ENCODE results near the gene TOB2.

TOB2 gene

DNA sequence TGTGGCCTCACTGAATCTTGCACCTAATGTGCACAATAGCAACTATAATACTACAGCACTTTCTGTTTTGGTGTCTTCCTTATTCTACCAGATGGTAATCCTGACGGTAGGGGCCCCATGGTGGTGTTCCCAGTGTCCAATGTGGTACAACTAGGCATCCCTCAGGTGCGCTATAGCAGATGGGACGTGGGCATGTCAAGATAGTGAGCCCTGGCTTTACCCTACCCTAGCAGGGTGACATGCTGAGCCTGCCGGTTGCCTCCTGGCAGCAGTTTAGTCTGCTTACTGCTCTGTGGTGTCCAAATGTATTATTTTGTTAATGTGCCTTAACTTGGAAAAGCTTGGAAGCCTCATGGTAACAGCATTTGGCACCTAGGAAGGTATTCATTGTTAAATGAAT, 41.5 kb upstream of the TOB2 start:
- TF ChIP-seq POLR2AphosphoS5 (IDR thresholded peaks at IDR 0.05; ENCODE audit: low read depth) (no peak), SPI1 (IDR thresholded peaks at IDR 0.05; ENCODE audit: borderline replicate concordance, low read depth) (no peak), GABPA (IDR thresholded peaks at IDR 0.05; ENCODE audit: low read depth) (no peak)
- TF ChIP-seq, protein P1, sequence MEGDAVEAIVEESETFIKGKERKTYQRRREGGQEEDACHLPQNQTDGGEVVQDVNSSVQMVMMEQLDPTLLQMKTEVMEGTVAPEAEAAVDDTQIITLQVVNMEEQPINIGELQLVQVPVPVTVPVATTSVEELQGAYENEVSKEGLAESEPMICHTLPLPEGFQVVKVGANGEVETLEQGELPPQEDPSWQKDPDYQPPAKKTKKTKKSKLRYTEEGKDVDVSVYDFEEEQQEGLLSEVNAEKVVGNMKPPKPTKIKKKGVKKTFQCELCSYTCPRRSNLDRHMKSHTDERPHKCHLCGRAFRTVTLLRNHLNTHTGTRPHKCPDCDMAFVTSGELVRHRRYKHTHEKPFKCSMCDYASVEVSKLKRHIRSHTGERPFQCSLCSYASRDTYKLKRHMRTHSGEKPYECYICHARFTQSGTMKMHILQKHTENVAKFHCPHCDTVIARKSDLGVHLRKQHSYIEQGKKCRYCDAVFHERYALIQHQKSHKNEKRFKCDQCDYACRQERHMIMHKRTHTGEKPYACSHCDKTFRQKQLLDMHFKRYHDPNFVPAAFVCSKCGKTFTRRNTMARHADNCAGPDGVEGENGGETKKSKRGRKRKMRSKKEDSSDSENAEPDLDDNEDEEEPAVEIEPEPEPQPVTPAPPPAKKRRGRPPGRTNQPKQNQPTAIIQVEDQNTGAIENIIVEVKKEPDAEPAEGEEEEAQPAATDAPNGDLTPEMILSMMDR (IDR thresholded peaks at IDR 0.05; ENCODE audit: insufficient read depth, low read length) = no peak
- TF ChIP-seq, protein P2, sequence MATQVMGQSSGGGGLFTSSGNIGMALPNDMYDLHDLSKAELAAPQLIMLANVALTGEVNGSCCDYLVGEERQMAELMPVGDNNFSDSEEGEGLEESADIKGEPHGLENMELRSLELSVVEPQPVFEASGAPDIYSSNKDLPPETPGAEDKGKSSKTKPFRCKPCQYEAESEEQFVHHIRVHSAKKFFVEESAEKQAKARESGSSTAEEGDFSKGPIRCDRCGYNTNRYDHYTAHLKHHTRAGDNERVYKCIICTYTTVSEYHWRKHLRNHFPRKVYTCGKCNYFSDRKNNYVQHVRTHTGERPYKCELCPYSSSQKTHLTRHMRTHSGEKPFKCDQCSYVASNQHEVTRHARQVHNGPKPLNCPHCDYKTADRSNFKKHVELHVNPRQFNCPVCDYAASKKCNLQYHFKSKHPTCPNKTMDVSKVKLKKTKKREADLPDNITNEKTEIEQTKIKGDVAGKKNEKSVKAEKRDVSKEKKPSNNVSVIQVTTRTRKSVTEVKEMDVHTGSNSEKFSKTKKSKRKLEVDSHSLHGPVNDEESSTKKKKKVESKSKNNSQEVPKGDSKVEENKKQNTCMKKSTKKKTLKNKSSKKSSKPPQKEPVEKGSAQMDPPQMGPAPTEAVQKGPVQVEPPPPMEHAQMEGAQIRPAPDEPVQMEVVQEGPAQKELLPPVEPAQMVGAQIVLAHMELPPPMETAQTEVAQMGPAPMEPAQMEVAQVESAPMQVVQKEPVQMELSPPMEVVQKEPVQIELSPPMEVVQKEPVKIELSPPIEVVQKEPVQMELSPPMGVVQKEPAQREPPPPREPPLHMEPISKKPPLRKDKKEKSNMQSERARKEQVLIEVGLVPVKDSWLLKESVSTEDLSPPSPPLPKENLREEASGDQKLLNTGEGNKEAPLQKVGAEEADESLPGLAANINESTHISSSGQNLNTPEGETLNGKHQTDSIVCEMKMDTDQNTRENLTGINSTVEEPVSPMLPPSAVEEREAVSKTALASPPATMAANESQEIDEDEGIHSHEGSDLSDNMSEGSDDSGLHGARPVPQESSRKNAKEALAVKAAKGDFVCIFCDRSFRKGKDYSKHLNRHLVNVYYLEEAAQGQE (IDR thresholded peaks at IDR 0.05; ENCODE audit: insufficient replicate concordance, low read depth) = no peak
- Histone ChIP-seq H3K4me3 (replicated peaks; ENCODE audit: insufficient read depth, low read length) (no peak overlapping the region), H3K27ac (replicated peaks) (no peak overlapping the region), H3K27me3 (ENCODE audit: insufficient read depth, poor library complexity, severe bottlenecking) (no peaks in the 10 kb centered on the region)
- no peak for DNase-seq (ENCODE audit: low read depth in 1 of 2, low spot score in 1 of 2)

DNA sequence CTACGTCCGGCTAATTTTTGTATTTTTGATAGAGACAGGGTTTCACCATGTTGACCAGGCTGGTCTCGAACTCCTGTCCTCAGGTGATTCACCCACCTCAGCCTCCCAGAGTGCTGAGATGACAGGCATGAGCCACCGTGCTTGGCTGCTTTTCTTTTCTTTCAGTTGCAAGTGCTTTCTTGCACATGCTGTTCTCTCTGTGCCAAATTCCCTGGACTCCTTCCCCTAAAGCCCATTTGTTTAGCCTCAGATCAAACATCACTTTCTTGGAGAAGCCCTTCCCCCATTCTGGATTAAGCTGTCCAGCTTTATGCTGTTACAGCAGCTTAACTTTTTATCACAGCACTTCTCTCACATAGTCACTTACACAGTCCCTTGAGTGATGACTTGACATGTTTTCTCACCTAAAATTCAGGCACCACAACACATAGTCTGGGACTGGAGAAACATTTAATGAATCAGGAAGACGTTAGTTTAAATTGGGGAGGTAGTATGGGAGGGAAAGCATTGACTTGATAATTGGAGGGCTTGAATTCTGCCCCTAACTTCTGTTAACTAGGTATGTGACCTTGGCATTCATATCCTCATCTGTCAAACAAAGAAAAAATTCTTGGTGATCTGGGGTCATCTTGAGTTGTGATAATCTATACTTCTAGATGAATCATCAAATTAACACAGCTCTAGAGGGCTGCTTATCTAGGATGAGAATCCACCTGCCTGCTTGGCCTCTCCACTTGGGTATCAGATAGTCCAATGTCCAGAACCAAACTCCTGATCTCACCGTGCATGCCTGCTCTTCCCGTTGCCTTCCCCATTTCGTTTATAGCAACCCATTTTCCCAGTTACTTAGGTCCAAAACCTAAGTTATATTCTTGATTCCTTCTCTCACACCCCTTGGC, 40.7 kb upstream of the TOB2 start:
- Histone ChIP-seq H3K27me3 (ENCODE audit: insufficient read depth, poor library complexity, severe bottlenecking) (no peaks in the 10 kb centered on the region), H3K4me3 (replicated peaks; ENCODE audit: insufficient read depth, low read length) (no peak overlapping the region), H3K27ac (replicated peaks) (no peak overlapping the region)
- no peak for DNase-seq (ENCODE audit: low read depth in 1 of 2, low spot score in 1 of 2)
- no peak for TF ChIP-seq SPI1 (IDR thresholded peaks at IDR 0.05; ENCODE audit: borderline replicate concordance, low read depth)
- TF ChIP-seq, protein P2 (IDR thresholded peaks at IDR 0.05; ENCODE audit: insufficient replicate concordance, low read depth) = no peak
- TF ChIP-seq GABPA (IDR thresholded peaks at IDR 0.05; ENCODE audit: low read depth) = no peak
- TF ChIP-seq, protein P1 (IDR thresholded peaks at IDR 0.05; ENCODE audit: insufficient read depth, low read length) = no peak
- TF ChIP-seq POLR2AphosphoS5 (IDR thresholded peaks at IDR 0.05; ENCODE audit: low read depth) = no peak

DNA sequence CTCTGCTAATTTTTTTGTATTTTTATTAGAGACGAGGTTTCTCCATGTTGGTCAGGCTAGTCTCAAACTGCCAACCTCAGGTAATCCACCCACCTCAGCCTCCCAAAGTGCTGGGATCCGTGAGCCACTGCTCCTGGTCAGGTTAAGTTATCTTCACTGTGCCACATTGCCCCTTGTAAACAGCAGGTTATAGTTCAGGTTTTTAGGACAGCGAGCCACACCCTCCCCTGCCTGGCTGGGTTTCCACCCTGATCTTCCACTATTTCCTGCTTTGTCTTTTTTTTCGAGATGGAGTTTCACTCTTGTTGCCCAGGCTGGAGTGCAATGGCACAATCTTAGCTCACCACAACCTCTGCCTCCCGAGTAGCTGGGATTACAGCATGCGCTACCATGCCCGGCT, 38.4 kb upstream of the TOB2 start:
- TF ChIP-seq SPI1 (IDR thresholded peaks at IDR 0.05; ENCODE audit: borderline replicate concordance, low read depth) = no peak
- TF ChIP-seq GABPA (IDR thresholded peaks at IDR 0.05; ENCODE audit: low read depth) = no peak
- TF ChIP-seq POLR2AphosphoS5 (IDR thresholded peaks at IDR 0.05; ENCODE audit: low read depth) = no peak
- TF ChIP-seq, protein P1 (IDR thresholded peaks at IDR 0.05; ENCODE audit: insufficient read depth, low read length) = no peak
- TF ChIP-seq, protein P2 (IDR thresholded peaks at IDR 0.05; ENCODE audit: insufficient replicate concordance, low read depth) = no peak
- Histone ChIP-seq H3K27me3 (ENCODE audit: insufficient read depth, poor library complexity, severe bottlenecking) (no peaks in the 10 kb centered on the region), H3K27ac (replicated peaks) (no peak overlapping the region), H3K4me3 (replicated peaks; ENCODE audit: insufficient read depth, low read length) (no peak overlapping the region)
- DNase-seq (ENCODE audit: low read depth in 1 of 2, low spot score in 1 of 2) = no peak
